Measurements from ENCODE around the gene HOXC13.

Gene HOXC13

GRCh38 chr12:53931844-53932581 lies 6.6 kb upstream of the HOXC13 start:
- DNase-seq (ENCODE audit: low read depth) = no peak
- no peak overlapping the region for H3K4me3 ChIP-seq (ENCODE audit: control insufficient read depth, low read depth, low read length)
- no peak for TF ChIP-seq CTCF (conservative IDR thresholded peaks at IDR 0.05; ENCODE audit: control insufficient read depth, insufficient read depth, low read depth, low read length)

GRCh38 chr12:53932915-53933314 lies 5.7 kb upstream of the HOXC13 start:
- TF ChIP-seq CTCF (conservative IDR thresholded peaks at IDR 0.05; ENCODE audit: control insufficient read depth, insufficient read depth, low read depth, low read length) = no peak
- no peak for DNase-seq (ENCODE audit: low read depth)

GRCh38 chr12:53935383-53936341 lies 3.0 kb upstream of the HOXC13 start:
- DNase-seq (ENCODE audit: low read depth) = no peak
- no peak overlapping the region for H3K4me3 ChIP-seq (ENCODE audit: control insufficient read depth, low read depth, low read length)
- TF ChIP-seq CTCF (conservative IDR thresholded peaks at IDR 0.05; ENCODE audit: control insufficient read depth, insufficient read depth, low read depth, low read length) = no peak

More at GRCh38 chr12:53932915-53933314, 5.7 kb upstream of the HOXC13 start:
- no peak overlapping the region for H3K4me3 ChIP-seq (ENCODE audit: control insufficient read depth, low read depth, low read length)

- no peak for DNase-seq (ENCODE audit: low read depth)
- no peak overlapping the region for H3K4me3 ChIP-seq (ENCODE audit: control insufficient read depth, low read depth, low read length)
- TF ChIP-seq CTCF (conservative IDR thresholded peaks at IDR 0.05; ENCODE audit: control insufficient read depth, insufficient read depth, low read depth, low read length) = no peak
Measured at GRCh38 chr12:53937099-53937498, 1.5 kb upstream of the HOXC13 start.

- no peak for DNase-seq (ENCODE audit: low read depth)
- TF ChIP-seq CTCF (conservative IDR thresholded peaks at IDR 0.05; ENCODE audit: control insufficient read depth, insufficient read depth, low read depth, low read length) = no peak
- no peak overlapping the region for H3K4me3 ChIP-seq (ENCODE audit: control insufficient read depth, low read depth, low read length)
Measured at GRCh38 chr12:53937596-53938325, 870 bp upstream of the HOXC13 start.
